Calu3 (cell line): ENCODE measurements around the gene PAX6. TPM values are rescaled to one million over a fixed set of nuclear protein-coding genes. Genes with fewer than 3 reads are reported as not detected.

ENCODE experiments used
- BruUV-seq: library from RNA; stranded (reverse); fragments of 400-500 nt; replicated peaks from 2 replicates; lab custom pipeline; 2021; lab: Mats Ljungman, UMichigan
- CTCF ChIA-PET: fragments of 300-600 bp; sonication (Branson Sonifier 250); formaldehyde crosslinking; loops from one replicate; lab custom pipeline; 2022; ENCODE audit warnings: antibody characterized with exemption; lab: Charles Lee
- DNase-seq: peaks from one replicate; pipeline ENCODE4 v3.0.0; 2022
- H3K27ac Mint-ChIP-seq: one replicate; pipeline ENCODE4 v1.8.0; 2022; ENCODE audit warnings: mixed read lengths; ENCODE audit not compliant: unreplicated experiment
- H3K27me3 Mint-ChIP-seq: one replicate; pipeline ENCODE4 v1.8.0; 2022; ENCODE audit warnings: mixed read lengths; ENCODE audit not compliant: unreplicated experiment
- H3K36me3 Mint-ChIP-seq: one replicate; pipeline ENCODE4 v1.8.0; 2022; ENCODE audit warnings: mild to moderate bottlenecking, moderate library complexity, mixed read lengths; ENCODE audit not compliant: insufficient read depth, unreplicated experiment
- H3K4me1 Mint-ChIP-seq: one replicate; pipeline ENCODE4 v1.8.0; 2022; ENCODE audit warnings: mild to moderate bottlenecking, low read depth, mixed read lengths; ENCODE audit not compliant: unreplicated experiment
- H3K4me3 Mint-ChIP-seq: one replicate; pipeline ENCODE4 v1.8.0; 2022; ENCODE audit warnings: mild to moderate bottlenecking, low read depth, moderate library complexity, mixed read lengths; ENCODE audit not compliant: unreplicated experiment
- H3K9me3 Mint-ChIP-seq: one replicate; pipeline ENCODE4 v1.8.0; 2022; ENCODE audit warnings: low read depth, mixed read lengths; ENCODE audit not compliant: unreplicated experiment
- intact Hi-C: fragments of 100-400 bp; cut with micrococcal nuclease; formaldehyde crosslinking; loops from one replicate; pipeline ENCODE4 v1.10.0; 2022; ENCODE audit not compliant: unreplicated experiment
- total RNA-seq: library from RNA; stranded (reverse); gene quantifications from 2 replicates; pipeline ENCODE4 v1.2.3, GENCODE V29; 2022
- TF ChIP-seq, protein P1 (sequence below): fragments of 200-600 bp; IDR thresholded peaks from one replicate; pipeline ENCODE4 v1.8.0; 2022; ENCODE audit warnings: antibody characterized with exemption; ENCODE audit not compliant: unreplicated experiment

PAX6 gene
- total RNA-seq, 1 experiment from 2014 or later, result 0.87 TPM

DNA sequence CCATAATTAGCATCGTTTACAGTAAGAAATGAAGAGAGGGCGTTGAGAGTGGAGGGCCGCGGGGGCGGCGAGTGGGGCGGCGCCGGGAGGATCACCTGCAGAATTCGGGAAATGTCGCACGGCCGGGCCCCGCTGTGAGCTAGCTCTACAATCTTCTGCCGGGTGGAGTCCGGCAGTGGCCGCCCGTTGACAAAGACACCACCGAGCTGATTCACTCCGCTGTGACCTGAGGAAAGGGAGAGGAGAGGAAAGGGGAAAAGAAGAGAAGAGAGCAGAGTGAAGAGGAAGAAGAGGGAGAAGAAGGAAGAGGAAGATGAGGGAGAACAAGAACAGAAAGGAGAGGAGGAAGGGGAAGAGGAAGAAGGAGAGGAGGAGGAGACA is 8.5 kb downstream of the PAX6 start:
- no peaks in the 10 kb centered on the region for H3K36me3 Mint-ChIP-seq
- no peak overlapping the region for H3K4me3 Mint-ChIP-seq
- TF ChIP-seq, protein P1, sequence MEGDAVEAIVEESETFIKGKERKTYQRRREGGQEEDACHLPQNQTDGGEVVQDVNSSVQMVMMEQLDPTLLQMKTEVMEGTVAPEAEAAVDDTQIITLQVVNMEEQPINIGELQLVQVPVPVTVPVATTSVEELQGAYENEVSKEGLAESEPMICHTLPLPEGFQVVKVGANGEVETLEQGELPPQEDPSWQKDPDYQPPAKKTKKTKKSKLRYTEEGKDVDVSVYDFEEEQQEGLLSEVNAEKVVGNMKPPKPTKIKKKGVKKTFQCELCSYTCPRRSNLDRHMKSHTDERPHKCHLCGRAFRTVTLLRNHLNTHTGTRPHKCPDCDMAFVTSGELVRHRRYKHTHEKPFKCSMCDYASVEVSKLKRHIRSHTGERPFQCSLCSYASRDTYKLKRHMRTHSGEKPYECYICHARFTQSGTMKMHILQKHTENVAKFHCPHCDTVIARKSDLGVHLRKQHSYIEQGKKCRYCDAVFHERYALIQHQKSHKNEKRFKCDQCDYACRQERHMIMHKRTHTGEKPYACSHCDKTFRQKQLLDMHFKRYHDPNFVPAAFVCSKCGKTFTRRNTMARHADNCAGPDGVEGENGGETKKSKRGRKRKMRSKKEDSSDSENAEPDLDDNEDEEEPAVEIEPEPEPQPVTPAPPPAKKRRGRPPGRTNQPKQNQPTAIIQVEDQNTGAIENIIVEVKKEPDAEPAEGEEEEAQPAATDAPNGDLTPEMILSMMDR, result no peak
- BruUV-seq, result no TSS peak
- CTCF ChIA-PET, result interaction anchor here (1.2 kb wide), 1 partner anchor 146 kb away, joined by 4 read pairs; no protein-coding TSS in a partner anchor
- H3K9me3 Mint-ChIP-seq, result peaks cover 2% of the 10 kb centered on the region
- intact Hi-C loops, result no loop called here
- peaks cover 66% of the 10 kb centered on the region for H3K27me3 Mint-ChIP-seq
- H3K27ac Mint-ChIP-seq, result no peak overlapping the region
- H3K4me1 Mint-ChIP-seq, result no peaks in the 10 kb centered on the region
- DNase-seq, result no peak

DNA sequence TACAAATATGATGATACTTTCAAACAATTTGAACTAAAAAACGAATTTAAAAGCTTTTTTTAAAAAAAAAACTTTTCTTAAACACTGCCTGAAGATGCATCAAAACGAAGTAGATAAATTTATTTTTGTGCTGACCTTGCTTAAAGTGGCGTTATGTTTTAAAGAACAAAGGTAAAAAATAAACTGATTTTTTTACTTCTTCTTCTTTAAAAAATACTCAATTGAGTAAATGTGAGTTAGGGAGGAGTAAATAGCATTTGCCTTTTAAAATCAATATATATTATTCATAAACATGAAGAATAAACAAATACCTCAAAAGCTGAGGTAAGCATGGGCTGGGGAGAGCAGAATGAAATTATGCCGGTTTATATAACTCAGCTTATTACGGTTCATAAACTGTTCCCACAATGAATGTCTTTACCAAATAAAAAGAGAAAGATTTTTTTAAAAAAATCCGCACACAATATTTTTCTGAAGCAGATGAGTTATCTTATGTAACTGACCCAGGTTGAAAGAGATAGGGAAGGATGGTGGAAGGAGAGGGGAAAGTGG is 9.0 kb downstream of the PAX6 start:
- no peaks in the 10 kb centered on the region for H3K36me3 Mint-ChIP-seq
- no peak for DNase-seq
- H3K27ac Mint-ChIP-seq, result no peak overlapping the region
- no peaks in the 10 kb centered on the region for H3K4me1 Mint-ChIP-seq
- intact Hi-C loops, result no loop called here
- peaks cover 60% of the 10 kb centered on the region for H3K27me3 Mint-ChIP-seq
- CTCF ChIA-PET, result interaction anchor here (0.7 to 1.2 kb wide), 2 partner anchors 147 to 466 kb away, joined by 4 read pairs; no protein-coding TSS in a partner anchor
- TF ChIP-seq, protein P1, result no peak
- peaks cover 2% of the 10 kb centered on the region for H3K9me3 Mint-ChIP-seq
- no peak overlapping the region for H3K4me3 Mint-ChIP-seq
- BruUV-seq, result no TSS peak

DNA sequence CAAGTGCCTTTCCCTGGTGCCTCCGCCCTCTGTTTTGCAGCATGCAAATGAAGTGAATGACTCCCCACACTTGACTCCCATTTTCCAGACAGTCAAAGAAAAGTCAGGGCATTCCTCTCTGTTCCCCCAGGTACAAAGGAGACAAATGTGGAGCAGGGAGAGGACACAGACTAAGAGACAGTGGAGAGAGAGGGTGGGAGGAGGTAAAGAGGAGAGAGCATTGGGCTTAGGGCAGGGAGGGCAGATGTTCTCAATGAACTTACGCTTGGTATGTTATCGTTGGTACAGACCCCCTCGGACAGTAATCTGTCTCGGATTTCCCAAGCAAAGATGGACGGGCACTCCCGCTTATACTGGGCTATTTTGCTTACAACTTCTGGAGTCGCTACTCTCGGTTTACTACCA is 9.8 kb downstream of the PAX6 start:
- TF ChIP-seq, protein P1, result no peak
- CTCF ChIA-PET, result interaction anchor here (1.2 kb wide), 1 partner anchor 147 kb away, joined by 4 read pairs; no protein-coding TSS in a partner anchor
- H3K36me3 Mint-ChIP-seq, result no peaks in the 10 kb centered on the region
- no peak overlapping the region for H3K4me3 Mint-ChIP-seq
- H3K27ac Mint-ChIP-seq, result no peak overlapping the region
- no peak for DNase-seq
- H3K9me3 Mint-ChIP-seq, result peaks cover 2% of the 10 kb centered on the region
- intact Hi-C loops, result no loop called here
- no TSS peak for BruUV-seq
- H3K4me1 Mint-ChIP-seq, result no peaks in the 10 kb centered on the region
- H3K27me3 Mint-ChIP-seq, result peaks cover 53% of the 10 kb centered on the region

DNA sequence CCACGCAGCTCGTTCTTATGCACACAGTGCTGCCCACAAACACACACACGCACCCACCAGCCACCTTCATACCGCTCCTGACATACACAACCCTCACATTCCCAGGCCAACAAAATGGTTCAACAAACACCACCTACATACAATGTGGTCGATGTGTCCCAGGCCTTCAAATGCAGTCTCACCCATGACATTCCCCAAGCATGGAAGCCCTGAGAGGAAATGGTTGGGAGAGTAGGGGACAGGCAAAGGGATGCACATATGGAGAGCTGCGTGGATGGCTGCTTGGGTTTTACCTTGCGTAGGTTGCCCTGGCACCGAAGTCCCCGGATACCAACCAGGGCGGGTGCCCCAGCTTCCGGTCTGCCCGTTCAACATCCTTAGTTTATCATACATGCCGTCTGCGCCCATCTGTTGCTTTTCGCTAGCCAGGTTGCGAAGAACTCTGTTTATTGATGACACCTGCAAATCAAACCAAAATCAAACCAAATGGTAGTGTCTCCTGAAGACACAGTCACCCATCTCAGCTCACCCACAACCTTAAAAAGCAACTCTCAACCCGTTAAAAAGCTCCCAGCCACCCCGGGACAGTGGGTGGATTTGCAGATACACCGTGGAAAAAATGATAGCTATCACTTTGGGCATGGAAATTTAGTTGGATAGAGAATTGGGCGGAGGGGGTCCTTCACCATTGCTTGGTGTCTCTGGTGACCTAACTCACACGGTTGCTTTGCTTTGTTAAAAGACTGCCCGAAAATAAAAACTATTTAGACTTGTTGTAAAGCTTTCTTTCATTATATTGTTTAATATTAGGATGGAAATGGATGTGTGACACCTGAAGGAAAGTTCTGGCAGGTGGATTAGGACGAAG is 10.5 kb downstream of the PAX6 start:
- H3K27me3 Mint-ChIP-seq, result peaks cover 51% of the 10 kb centered on the region
- no peaks in the 10 kb centered on the region for H3K36me3 Mint-ChIP-seq
- CTCF ChIA-PET, result no interaction called here
- no TSS peak for BruUV-seq
- intact Hi-C loops, result no loop called here
- no peaks in the 10 kb centered on the region for H3K4me1 Mint-ChIP-seq
- TF ChIP-seq, protein P1, result no peak
- H3K27ac Mint-ChIP-seq, result no peak overlapping the region
- H3K9me3 Mint-ChIP-seq, result peaks cover 2% of the 10 kb centered on the region
- no peak overlapping the region for H3K4me3 Mint-ChIP-seq
- DNase-seq, result no peak
